CD4-positive, alpha-beta T cell treated with Interferon alpha-2 for 1 hour (primary cell): ENCODE measurements around the gene MYEF2.

ENCODE experiments used
- DNase-seq, 2 donors: peaks; one replicate each; pipeline ENCODE4 v3.0.0-alpha.2; 2020 to 2022

MYEF2 gene

GRCh38 chr15:48084759-48085590 lies 93.1 kb downstream of the MYEF2 start:
- DNase-seq: no peak
